A673 (cell line): ENCODE measurements around the gene MS4A15.
"Not testable (repeated sequence)": the region's sequence is repeated elsewhere in the genome, so short reads cannot be mapped to it uniquely, and the experiment has no call there.

Experiments
- CTCF ChIP-seq: fragments of 300-800, 200-600 bp; sonication (generic); conservative IDR thresholded peaks from 2 replicates; pipeline ENCODE4 v1.5.1; 2017; ENCODE audit warnings: low read depth, mild to moderate bottlenecking, antibody characterized with exemption, low read length, moderate library complexity, mixed read lengths
- EZH2 ChIP-seq: fragments of 200-600 bp; sonication (generic); IDR thresholded peaks from 2 replicates; pipeline ENCODE4 v1.6.1; 2017; ENCODE audit warnings: borderline replicate concordance, low read depth, mild to moderate bottlenecking, mixed read lengths, antibody characterized with exemption, low read length; ENCODE audit not compliant: poor library complexity, severe bottlenecking

- TF ChIP-seq CTCF, EZH2: not testable (repeated sequence)
Measured at GRCh38 chr11:60759438-60760225, 3.0 kb downstream of the MS4A15 start.
